ENCODE data around the gene GMCL1.
"Not testable (repeated sequence)": the region's sequence is repeated elsewhere in the genome, so short reads cannot be mapped to it uniquely, and the experiment has no call there.

The GMCL1 gene

GRCh38 chr2:69798290-69798908 lies 31.1 kb upstream of the GMCL1 start:
- Histone ChIP-seq H3K36me3 (ENCODE audit: insufficient read depth, insufficient read length, low read length) (peaks cover 5% of the 10 kb centered on the region), H3K4me3 (ENCODE audit: insufficient read length, low read depth) (no peak overlapping the region), H3K9me3 (ENCODE audit: insufficient read depth, low read length) (peaks cover 4% of the 10 kb centered on the region; the same call in 1 of the 2 replicates)

GRCh38 chr2:69798909-69799526 lies 30.4 kb upstream of the GMCL1 start:
- no peak for DNase-seq (ENCODE audit: low read depth, low spot score)
- TF ChIP-seq YY1 (IDR thresholded peaks at IDR 0.05; ENCODE audit: insufficient read depth, insufficient read length) (no peak), ZNF274 (IDR thresholded peaks at IDR 0.05; ENCODE audit: low read depth, low read length) (no peak), SUZ12 (IDR thresholded peaks at IDR 0.05; ENCODE audit: extremely low read depth, insufficient read depth, insufficient read length) (no peak)
- Histone ChIP-seq H3K9me3 (ENCODE audit: insufficient read depth, low read length) (peaks cover 4% of the 10 kb centered on the region; the same call in 1 of the 2 replicates), H3K4me1 (ENCODE audit: insufficient read depth, insufficient read length) (peaks cover 4% of the 10 kb centered on the region), H3K4me3 (ENCODE audit: insufficient read length, low read depth) (no peak overlapping the region), H3K9ac (ENCODE audit: insufficient read length, low read depth) (no peak overlapping the region), H3K36me3 (ENCODE audit: insufficient read depth, insufficient read length, low read length) (peaks cover 5% of the 10 kb centered on the region), H3K27me3 (ENCODE audit: insufficient read depth, insufficient read length) (no peaks in the 10 kb centered on the region)

More at GRCh38 chr2:69798290-69798908, 31.1 kb upstream of the GMCL1 start:
- DNase-seq (ENCODE audit: low read depth, low spot score), result no peak
- TF ChIP-seq ZNF274 (IDR thresholded peaks at IDR 0.05; ENCODE audit: low read depth, low read length) (no peak), SUZ12 (IDR thresholded peaks at IDR 0.05; ENCODE audit: extremely low read depth, insufficient read depth, insufficient read length) (no peak), YY1 (IDR thresholded peaks at IDR 0.05; ENCODE audit: insufficient read depth, insufficient read length) (no peak)
- no peak overlapping the region for H3K9ac ChIP-seq (ENCODE audit: insufficient read length, low read depth)
- peaks cover 4% of the 10 kb centered on the region for H3K4me1 ChIP-seq (ENCODE audit: insufficient read depth, insufficient read length)
- no peaks in the 10 kb centered on the region for H3K27me3 ChIP-seq (ENCODE audit: insufficient read depth, insufficient read length)

- TF ChIP-seq SUZ12 (IDR thresholded peaks at IDR 0.05; ENCODE audit: extremely low read depth, insufficient read depth, insufficient read length) (no peak), ZNF274 (IDR thresholded peaks at IDR 0.05; ENCODE audit: low read depth, low read length) (no peak), YY1 (IDR thresholded peaks at IDR 0.05; ENCODE audit: insufficient read depth, insufficient read length) (no peak)
- H3K36me3 ChIP-seq (ENCODE audit: insufficient read depth, insufficient read length, low read length), result peaks cover 10% of the 10 kb centered on the region
- no peak for DNase-seq (ENCODE audit: low read depth, low spot score)
- no peaks in the 10 kb centered on the region for H3K27me3 ChIP-seq (ENCODE audit: insufficient read depth, insufficient read length)
- H3K4me3 ChIP-seq (ENCODE audit: insufficient read length, low read depth), result no peak overlapping the region
- no peak overlapping the region for H3K9ac ChIP-seq (ENCODE audit: insufficient read length, low read depth)
- H3K9me3 ChIP-seq (ENCODE audit: insufficient read depth, low read length), result no peaks in the 10 kb centered on the region
- peaks cover 4% of the 10 kb centered on the region for H3K4me1 ChIP-seq (ENCODE audit: insufficient read depth, insufficient read length)
These were observed 27.6 kb upstream of the GMCL1 start for GRCh38 chr2:69801745-69802290.

- H3K4me3 ChIP-seq (ENCODE audit: insufficient read length, low read depth); H3K4me1 ChIP-seq (ENCODE audit: insufficient read depth, insufficient read length); DNase-seq (ENCODE audit: low read depth, low spot score); H3K9ac ChIP-seq (ENCODE audit: insufficient read length, low read depth); H3K27me3 ChIP-seq (ENCODE audit: insufficient read depth, insufficient read length); H3K9me3 ChIP-seq (ENCODE audit: insufficient read depth, low read length): not testable (repeated sequence)
- H3K36me3 ChIP-seq (ENCODE audit: insufficient read depth, insufficient read length, low read length), result peaks cover 14% of the 10 kb centered on the region
These were observed 26.6 kb upstream of the GMCL1 start for GRCh38 chr2:69802781-69803367.

GRCh38 chr2:69804416-69804815 lies 25.0 kb upstream of the GMCL1 start:
- Histone ChIP-seq H3K27me3 (ENCODE audit: insufficient read depth, insufficient read length) (no peaks in the 10 kb centered on the region), H3K4me3 (ENCODE audit: insufficient read length, low read depth) (no peak overlapping the region), H3K36me3 (ENCODE audit: insufficient read depth, insufficient read length, low read length) (peaks cover 21% of the 10 kb centered on the region), H3K9ac (ENCODE audit: insufficient read length, low read depth) (no peak overlapping the region), H3K4me1 (ENCODE audit: insufficient read depth, insufficient read length) (peaks cover 4% of the 10 kb centered on the region), H3K9me3 (ENCODE audit: insufficient read depth, low read length) (no peaks in the 10 kb centered on the region)
- no peak for DNase-seq (ENCODE audit: low read depth, low spot score)
- TF ChIP-seq YY1 (IDR thresholded peaks at IDR 0.05; ENCODE audit: insufficient read depth, insufficient read length), result no peak
- TF ChIP-seq SUZ12 (IDR thresholded peaks at IDR 0.05; ENCODE audit: extremely low read depth, insufficient read depth, insufficient read length), result no peak
- TF ChIP-seq ZNF274 (IDR thresholded peaks at IDR 0.05; ENCODE audit: low read depth, low read length), result no peak

GRCh38 chr2:69805887-69806286 lies 23.6 kb upstream of the GMCL1 start:
- Histone ChIP-seq H3K9me3 (ENCODE audit: insufficient read depth, low read length) (no peaks in the 10 kb centered on the region), H3K36me3 (ENCODE audit: insufficient read depth, insufficient read length, low read length) (peaks cover 21% of the 10 kb centered on the region), H3K4me3 (ENCODE audit: insufficient read length, low read depth) (no peak overlapping the region), H3K4me1 (ENCODE audit: insufficient read depth, insufficient read length) (peaks cover 4% of the 10 kb centered on the region), H3K9ac (ENCODE audit: insufficient read length, low read depth) (no peak overlapping the region), H3K27me3 (ENCODE audit: insufficient read depth, insufficient read length) (no peaks in the 10 kb centered on the region)
- TF ChIP-seq SUZ12 (IDR thresholded peaks at IDR 0.05; ENCODE audit: extremely low read depth, insufficient read depth, insufficient read length), result no peak
- TF ChIP-seq YY1 (IDR thresholded peaks at IDR 0.05; ENCODE audit: insufficient read depth, insufficient read length), result no peak
- no peak for TF ChIP-seq ZNF274 (IDR thresholded peaks at IDR 0.05; ENCODE audit: low read depth, low read length)
- no peak for DNase-seq (ENCODE audit: low read depth, low spot score)

- TF ChIP-seq ZNF274 (IDR thresholded peaks at IDR 0.05; ENCODE audit: low read depth, low read length), result no peak
- TF ChIP-seq SUZ12 (IDR thresholded peaks at IDR 0.05; ENCODE audit: extremely low read depth, insufficient read depth, insufficient read length), result no peak
- TF ChIP-seq YY1 (IDR thresholded peaks at IDR 0.05; ENCODE audit: insufficient read depth, insufficient read length), result no peak
- no peaks in the 10 kb centered on the region for H3K27me3 ChIP-seq (ENCODE audit: insufficient read depth, insufficient read length)
- H3K4me1 ChIP-seq (ENCODE audit: insufficient read depth, insufficient read length), result no peaks in the 10 kb centered on the region
- no peak for DNase-seq (ENCODE audit: low read depth, low spot score)
- H3K36me3 ChIP-seq (ENCODE audit: insufficient read depth, insufficient read length, low read length), result peaks cover 21% of the 10 kb centered on the region
- H3K4me3 ChIP-seq (ENCODE audit: insufficient read length, low read depth), result no peak overlapping the region
- no peaks in the 10 kb centered on the region for H3K9me3 ChIP-seq (ENCODE audit: insufficient read depth, low read length)
- H3K9ac ChIP-seq (ENCODE audit: insufficient read length, low read depth), result no peak overlapping the region
These were observed 21.5 kb upstream of the GMCL1 start for GRCh38 chr2:69807821-69808540.

Data from NT2/D1 (cell line).